Natural killer cell (primary cell): ENCODE data around the gene TIGAR. TPM values are rescaled to one million over a fixed set of nuclear protein-coding genes. Genes with fewer than 3 reads are reported as not detected.

Experiments
- ATAC-seq, 3 donors: fragments of 150-1000 bp in 2 of 3; fragments of 200-7000 bp in 1 of 3; cut with Tn5 transposase; 1 replicate in 1 of 3; 2 replicates in 2 of 3; pipeline ENCODE4 v1.10.0; 2021; ENCODE audit warnings: mild to moderate bottlenecking in 2 of 3, moderate library complexity in 2 of 3
- DNase-seq, 2 donors: peaks; one replicate each; pipeline versions ENCODE4 v3.0.0 to v3.0.0-alpha.2; 2013 to 2021; ENCODE audit warnings: mixed read lengths in 1 of 2
- H3K27ac ChIP-seq: one replicate; pipeline ENCODE4 v1.5.1; 2013; ENCODE audit warnings: mild to moderate bottlenecking, low read length
- H3K27me3 ChIP-seq: one replicate; pipeline ENCODE4 v1.6.1; 2013; ENCODE audit warnings: low read length; ENCODE audit not compliant: control insufficient read depth, insufficient read depth
- H3K36me3 ChIP-seq: one replicate; pipeline ENCODE4 v1.6.1; 2013; ENCODE audit warnings: low read length; ENCODE audit not compliant: control insufficient read depth, insufficient read depth
- H3K4me1 ChIP-seq: one replicate; pipeline ENCODE4 v1.6.1; 2013; ENCODE audit warnings: low read length; ENCODE audit not compliant: control insufficient read depth, insufficient read depth
- H3K4me3 ChIP-seq: one replicate; pipeline ENCODE4 v1.5.1; 2013; ENCODE audit warnings: low read length
- H3K9me3 ChIP-seq: one replicate; pipeline ENCODE4 v1.6.1; 2013; ENCODE audit warnings: low read length; ENCODE audit not compliant: control insufficient read depth, insufficient read depth
- H3K27ac Mint-ChIP-seq, 2 donors: one replicate each; pipeline ENCODE4 v1.8.0; 2022; ENCODE audit warnings: mild to moderate bottlenecking in 2 of 2, mixed read lengths in 2 of 2, moderate library complexity in 1 of 2
- H3K27me3 Mint-ChIP-seq, 2 donors: one replicate each; pipeline ENCODE4 v1.8.0; 2022; ENCODE audit warnings: low read depth in 2 of 2, mixed read lengths in 2 of 2
- H3K36me3 Mint-ChIP-seq: one replicate; pipeline ENCODE4 v1.8.0; 2022; ENCODE audit warnings: mixed read lengths
- H3K4me1 Mint-ChIP-seq, 2 donors: one replicate each; pipeline ENCODE4 v1.8.0; 2022; ENCODE audit warnings: mixed read lengths in 2 of 2
- H3K4me3 Mint-ChIP-seq: one replicate; pipeline ENCODE4 v1.8.0; 2022; ENCODE audit warnings: mild to moderate bottlenecking, moderate library complexity, mixed read lengths
- H3K9me3 Mint-ChIP-seq, 2 donors: one replicate each; pipeline ENCODE4 v1.8.0; 2022; ENCODE audit warnings: mixed read lengths in 2 of 2
- WGBS: methylation state at CpG from one replicate; pipeline ENCODE4 v1.1.7; 2013; ENCODE audit warnings: missing lambda C conversion rate; ENCODE audit not compliant: insufficient coverage; 5-methylcytosine and 5-hydroxymethylcytosine counted together
- intact Hi-C: fragments of 100-400 bp; cut with micrococcal nuclease; formaldehyde crosslinking; loops from one replicate; pipeline ENCODE4 v1.14.2; 2022
- total RNA-seq, 4 donors: library from RNA; stranded (reverse); fragments of 120-200 nt in 1 of 4; gene quantifications; one replicate each; pipeline versions ENCODE4 v1.2.3 to v1.2.4, GENCODE V29; 2013 to 2022
- TF ChIP-seq, protein P1 (sequence below): fragments of 200-600 bp; IDR thresholded peaks from one replicate; pipeline ENCODE4 v1.8.0; 2022; ENCODE audit warnings: antibody characterized with exemption

TIGAR gene
- total RNA-seq, 3 donors from 2014 or later (not counting 1 experiment from before 2014, with no cell fraction given), result 6.1 to 7.4 (median 7.3) TPM

DNA sequence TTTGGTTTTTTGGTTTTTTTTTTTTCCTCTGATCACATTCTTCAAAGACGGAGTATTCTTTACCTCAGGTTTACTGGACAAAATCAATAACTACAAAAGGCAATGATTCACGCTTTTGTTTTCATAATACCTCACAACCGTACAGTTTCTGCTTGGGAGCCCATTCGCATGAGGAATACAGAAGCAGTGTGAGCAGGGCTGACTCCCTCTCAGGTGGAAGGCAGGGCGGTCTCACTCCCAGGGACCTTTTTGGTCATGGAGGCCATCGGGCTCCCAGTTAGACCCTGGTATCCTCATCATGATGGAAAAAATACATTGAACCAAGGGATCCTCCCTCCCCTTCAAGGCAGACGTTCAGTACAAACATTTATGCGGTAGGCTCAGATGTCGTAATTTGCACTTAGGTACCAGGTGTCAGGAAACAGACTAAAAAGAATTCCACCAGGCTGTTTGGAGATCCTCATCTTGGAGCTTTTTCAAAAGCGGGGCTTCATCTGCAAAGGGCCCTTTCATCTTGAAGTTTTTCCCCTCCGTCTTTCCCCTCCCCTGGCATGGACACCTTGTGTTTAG lies 19.0 kb upstream of the TIGAR start:
- WGBS, result 95% methylated on average over 11 of the region's 11 CpGs

DNA sequence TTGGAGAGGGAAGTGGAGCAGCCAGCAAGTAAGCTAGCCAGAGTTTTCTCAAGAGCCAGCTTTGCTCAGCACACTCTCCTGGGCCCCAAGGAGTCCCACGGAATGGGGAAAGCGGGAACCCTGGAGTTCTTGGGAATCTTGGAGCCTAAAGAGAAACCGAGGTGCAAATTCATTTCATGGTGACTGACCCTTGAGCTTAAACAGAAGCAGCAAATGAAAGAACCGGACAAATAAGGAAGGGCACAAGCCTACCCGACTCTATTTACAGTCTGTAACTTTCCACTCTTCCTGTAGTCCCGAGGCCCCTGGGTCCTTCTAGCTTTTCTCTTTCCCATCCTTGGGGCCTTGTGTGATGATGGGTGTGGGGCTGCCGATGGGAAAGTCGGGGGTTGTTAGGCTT lies 18.1 kb upstream of the TIGAR start:
- Mint-ChIP-seq H3K36me3 (peaks cover 48% of the 10 kb centered on the region), H3K4me1 (peaks cover 32 to 36% of the 10 kb centered on the region in 2 donors), H3K27ac (peak overlapping the region; percentile 21 to 51), H3K4me3 (no peak overlapping the region), H3K9me3 (no peaks in the 10 kb centered on the region), H3K27me3 (no peaks in the 10 kb centered on the region)
- no peaks in the 10 kb centered on the region for H3K27me3 ChIP-seq
- H3K36me3 ChIP-seq, result peaks cover 63% of the 10 kb centered on the region
- TF ChIP-seq, protein P1, sequence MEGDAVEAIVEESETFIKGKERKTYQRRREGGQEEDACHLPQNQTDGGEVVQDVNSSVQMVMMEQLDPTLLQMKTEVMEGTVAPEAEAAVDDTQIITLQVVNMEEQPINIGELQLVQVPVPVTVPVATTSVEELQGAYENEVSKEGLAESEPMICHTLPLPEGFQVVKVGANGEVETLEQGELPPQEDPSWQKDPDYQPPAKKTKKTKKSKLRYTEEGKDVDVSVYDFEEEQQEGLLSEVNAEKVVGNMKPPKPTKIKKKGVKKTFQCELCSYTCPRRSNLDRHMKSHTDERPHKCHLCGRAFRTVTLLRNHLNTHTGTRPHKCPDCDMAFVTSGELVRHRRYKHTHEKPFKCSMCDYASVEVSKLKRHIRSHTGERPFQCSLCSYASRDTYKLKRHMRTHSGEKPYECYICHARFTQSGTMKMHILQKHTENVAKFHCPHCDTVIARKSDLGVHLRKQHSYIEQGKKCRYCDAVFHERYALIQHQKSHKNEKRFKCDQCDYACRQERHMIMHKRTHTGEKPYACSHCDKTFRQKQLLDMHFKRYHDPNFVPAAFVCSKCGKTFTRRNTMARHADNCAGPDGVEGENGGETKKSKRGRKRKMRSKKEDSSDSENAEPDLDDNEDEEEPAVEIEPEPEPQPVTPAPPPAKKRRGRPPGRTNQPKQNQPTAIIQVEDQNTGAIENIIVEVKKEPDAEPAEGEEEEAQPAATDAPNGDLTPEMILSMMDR, result no peak
- no peak for DNase-seq
- no peak overlapping the region for H3K27ac ChIP-seq
- 95% methylated on average over 7 of the region's 8 CpGs for WGBS
- no peak overlapping the region for H3K4me3 ChIP-seq
- H3K9me3 ChIP-seq, result no peaks in the 10 kb centered on the region
- no peaks in the 10 kb centered on the region for H3K4me1 ChIP-seq
- intact Hi-C loops, result no loop called here
- no peak for ATAC-seq

More for the DNA sequence above, 19.0 kb upstream of the TIGAR start:
- no peak overlapping the region for H3K27ac ChIP-seq
- no peak for DNase-seq
- peaks cover 46% of the 10 kb centered on the region for H3K36me3 Mint-ChIP-seq
- intact Hi-C loops, result no loop called here
- ATAC-seq, result no peak
- H3K4me1 Mint-ChIP-seq, result peaks cover 35 to 36% of the 10 kb centered on the region in 2 donors
- no peaks in the 10 kb centered on the region for H3K9me3 ChIP-seq
- no peak overlapping the region for H3K4me3 Mint-ChIP-seq
- H3K4me1 ChIP-seq, result no peaks in the 10 kb centered on the region
- TF ChIP-seq, protein P1, result no peak
- peaks cover 62% of the 10 kb centered on the region for H3K36me3 ChIP-seq
- no peak overlapping the region for H3K27ac Mint-ChIP-seq
- H3K27me3 Mint-ChIP-seq, result no peaks in the 10 kb centered on the region
- H3K4me3 ChIP-seq, result no peak overlapping the region
- no peaks in the 10 kb centered on the region for H3K27me3 ChIP-seq
- H3K9me3 Mint-ChIP-seq, result no peaks in the 10 kb centered on the region

GRCh38 chr12:4303750-4304149 lies 17.3 kb upstream of the TIGAR start:
- Histone ChIP-seq H3K4me1 (no peaks in the 10 kb centered on the region), H3K4me3 (no peak overlapping the region), H3K27ac (no peak overlapping the region), H3K9me3 (no peaks in the 10 kb centered on the region), H3K36me3 (peaks cover 64% of the 10 kb centered on the region), H3K27me3 (no peaks in the 10 kb centered on the region)
- Mint-ChIP-seq H3K27me3 (no peaks in the 10 kb centered on the region), H3K4me1 (peaks cover 24 to 30% of the 10 kb centered on the region in 2 donors), H3K27ac (peak overlapping the region; percentile 51 to 52), H3K36me3 (peaks cover 48% of the 10 kb centered on the region), H3K4me3 (no peak overlapping the region), H3K9me3 (no peaks in the 10 kb centered on the region)
- TF ChIP-seq, protein P1, result no peak
- no peak for DNase-seq
- intact Hi-C loops, result no loop called here
- no peak for ATAC-seq
- WGBS, result 92% methylated on average over 3 of the region's 3 CpGs
